ENCODE results near the gene GPC6.
"Not testable (repeated sequence)": the region's sequence is repeated elsewhere in the genome, so short reads cannot be mapped to it uniquely, and the experiment has no call there.

- not testable (repeated sequence) for TF ChIP-seq CTCF (IDR thresholded peaks at IDR 0.05; ENCODE audit: low read depth, low read length, missing input control); GABPA (IDR thresholded peaks at IDR 0.05 in 1 of 2, conservative IDR thresholded peaks at IDR 0.05 in 1 of 2)
Measured at GRCh38 chr13:93206778-93207392, 19.7 kb upstream of the GPC6 start.

Measured in liver (tissue), 3 donors.